Measurements from ENCODE around the gene DCAF6. TPM values are rescaled to one million over a fixed set of nuclear protein-coding genes. Genes with fewer than 3 reads are reported as not detected.
A peak's percentile ranks its signal among the peaks of the same experiment; 100 is the strongest.

The DCAF6 gene
- total and polyA plus RNA-seq, 3 donors from 2014 or later: 160 to 199 (median 173) TPM

DNA sequence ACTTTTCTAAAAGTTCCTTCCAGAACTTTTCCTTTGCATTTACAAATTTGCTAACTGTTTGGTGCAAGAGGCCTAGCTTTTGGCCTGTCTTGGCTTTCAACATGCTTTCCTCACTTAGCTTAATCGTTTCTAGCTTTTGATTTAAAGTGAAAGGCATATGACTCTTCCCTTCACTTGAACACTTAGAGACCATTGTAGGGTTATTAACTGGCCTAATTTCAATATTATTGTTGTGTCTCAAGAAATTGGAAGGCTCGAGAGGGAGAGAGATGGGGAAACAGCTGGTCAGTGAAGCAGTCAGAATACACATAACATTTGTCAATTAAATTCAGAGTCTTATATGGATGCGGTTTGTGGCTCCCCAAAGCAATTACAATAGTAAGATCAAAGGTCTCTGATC lies 63.4 kb downstream of the DCAF6 start:
- 69 to 70% methylated on average over 3 of the region's 3 CpGs for WGBS, 2 donors
- intact Hi-C loops (cut with DNase I; ENCODE audit: low total_unique reads): no loop called here
- no peak for DNase-seq
- no peaks in the 10 kb centered on the region for H3K4me1 ChIP-seq
- no peaks in the 10 kb centered on the region for H3K27me3 ChIP-seq
- no peak overlapping the region for H3K27ac ChIP-seq
- no peaks in the 10 kb centered on the region for H3K9me3 ChIP-seq
- H3K36me3 ChIP-seq (ENCODE audit: low read depth, missing control alignments): no peaks in the 10 kb centered on the region
- TF ChIP-seq, protein P1, sequence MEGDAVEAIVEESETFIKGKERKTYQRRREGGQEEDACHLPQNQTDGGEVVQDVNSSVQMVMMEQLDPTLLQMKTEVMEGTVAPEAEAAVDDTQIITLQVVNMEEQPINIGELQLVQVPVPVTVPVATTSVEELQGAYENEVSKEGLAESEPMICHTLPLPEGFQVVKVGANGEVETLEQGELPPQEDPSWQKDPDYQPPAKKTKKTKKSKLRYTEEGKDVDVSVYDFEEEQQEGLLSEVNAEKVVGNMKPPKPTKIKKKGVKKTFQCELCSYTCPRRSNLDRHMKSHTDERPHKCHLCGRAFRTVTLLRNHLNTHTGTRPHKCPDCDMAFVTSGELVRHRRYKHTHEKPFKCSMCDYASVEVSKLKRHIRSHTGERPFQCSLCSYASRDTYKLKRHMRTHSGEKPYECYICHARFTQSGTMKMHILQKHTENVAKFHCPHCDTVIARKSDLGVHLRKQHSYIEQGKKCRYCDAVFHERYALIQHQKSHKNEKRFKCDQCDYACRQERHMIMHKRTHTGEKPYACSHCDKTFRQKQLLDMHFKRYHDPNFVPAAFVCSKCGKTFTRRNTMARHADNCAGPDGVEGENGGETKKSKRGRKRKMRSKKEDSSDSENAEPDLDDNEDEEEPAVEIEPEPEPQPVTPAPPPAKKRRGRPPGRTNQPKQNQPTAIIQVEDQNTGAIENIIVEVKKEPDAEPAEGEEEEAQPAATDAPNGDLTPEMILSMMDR (IDR thresholded peaks at IDR 0.05): no peak
- TF ChIP-seq POLR2A (IDR thresholded peaks at IDR 0.05): no peak
- H3K4me3 ChIP-seq: no peak overlapping the region

DNA sequence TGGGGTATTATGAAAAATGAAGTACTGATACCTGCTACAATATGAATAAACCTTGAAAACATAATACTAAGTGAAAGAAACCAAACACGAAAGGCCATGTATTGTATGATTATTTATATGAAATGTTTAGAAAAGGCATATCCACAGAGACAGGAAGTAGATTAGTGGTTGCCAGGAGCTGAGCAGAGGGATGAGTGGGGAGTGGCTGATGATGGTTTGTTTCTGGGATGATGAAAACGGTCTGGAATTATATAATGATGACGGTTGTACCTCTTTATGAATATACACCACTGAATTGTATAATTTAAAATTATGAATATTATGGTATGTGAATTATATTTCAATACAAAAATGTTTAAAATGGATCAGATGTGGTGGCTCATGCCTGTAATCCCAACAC lies 64.2 kb downstream of the DCAF6 start:
- Histone ChIP-seq H3K9me3 (no peaks in the 10 kb centered on the region), H3K36me3 (ENCODE audit: low read depth, missing control alignments) (no peaks in the 10 kb centered on the region), H3K27me3 (no peaks in the 10 kb centered on the region), H3K4me1 (no peaks in the 10 kb centered on the region), H3K27ac (no peak overlapping the region), H3K4me3 (no peak overlapping the region)
- WGBS, 2 donors: 77 to 92% methylated on average over 3 of the region's 3 CpGs
- intact Hi-C loops (cut with DNase I; ENCODE audit: low total_unique reads): no loop called here
- no peak for TF ChIP-seq POLR2A (IDR thresholded peaks at IDR 0.05)
- TF ChIP-seq, protein P1 (IDR thresholded peaks at IDR 0.05): no peak
- no peak for DNase-seq

DNA sequence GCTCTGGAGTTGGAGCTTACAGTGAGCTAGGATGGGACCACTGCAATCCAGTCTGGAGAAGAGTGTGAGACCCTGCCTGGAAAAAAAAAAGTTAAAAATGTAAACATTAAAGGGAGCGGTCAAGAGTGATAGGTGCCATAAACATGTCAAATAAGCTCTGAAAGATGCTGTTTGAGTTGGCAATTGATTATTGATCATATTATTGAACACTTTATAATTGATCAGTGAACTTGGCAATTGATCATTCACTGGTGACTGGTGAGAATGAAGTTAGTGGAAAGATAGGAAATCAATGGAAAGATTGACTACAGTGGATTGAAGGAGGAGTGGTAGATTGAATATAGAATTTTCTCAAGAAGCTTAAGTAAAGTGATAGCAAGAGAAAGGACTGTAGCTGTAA lies 64.7 kb downstream of the DCAF6 start:
- no peaks in the 10 kb centered on the region for H3K27me3 ChIP-seq
- H3K36me3 ChIP-seq (ENCODE audit: low read depth, missing control alignments): no peaks in the 10 kb centered on the region
- DNase-seq: no peak
- H3K4me3 ChIP-seq: no peak overlapping the region
- H3K27ac ChIP-seq: no peak overlapping the region
- intact Hi-C loops (cut with DNase I; ENCODE audit: low total_unique reads): no loop called here
- no peaks in the 10 kb centered on the region for H3K9me3 ChIP-seq
- H3K4me1 ChIP-seq: no peaks in the 10 kb centered on the region
- TF ChIP-seq, protein P1 (IDR thresholded peaks at IDR 0.05): no peak
- TF ChIP-seq POLR2A (IDR thresholded peaks at IDR 0.05): no peak
- 95 to 97% methylated on average over 1 of the region's 1 CpG for WGBS, 2 donors

DNA sequence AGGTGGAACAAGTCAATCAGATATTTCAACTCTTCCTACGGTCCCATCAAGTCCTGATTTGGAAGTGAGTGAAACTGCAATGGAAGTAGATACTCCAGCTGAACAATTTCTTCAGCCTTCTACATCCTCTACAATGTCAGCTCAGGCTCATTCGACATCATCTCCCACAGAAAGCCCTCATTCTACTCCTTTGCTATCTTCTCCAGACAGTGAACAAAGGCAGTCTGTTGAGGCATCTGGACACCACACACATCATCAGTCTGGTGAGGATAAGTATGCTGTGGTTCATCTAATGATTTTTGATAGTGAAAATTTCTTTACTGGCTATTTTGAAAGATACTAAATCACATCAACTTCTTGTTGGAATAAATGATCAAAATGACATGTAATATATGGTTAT lies 68.0 kb downstream of the DCAF6 start:
- intact Hi-C loops (cut with DNase I; ENCODE audit: low total_unique reads): no loop called here
- Histone ChIP-seq H3K9me3 (no peaks in the 10 kb centered on the region), H3K4me1 (no peaks in the 10 kb centered on the region), H3K27ac (no peak overlapping the region), H3K36me3 (ENCODE audit: low read depth, missing control alignments) (no peaks in the 10 kb centered on the region), H3K27me3 (no peaks in the 10 kb centered on the region), H3K4me3 (no peak overlapping the region)
- peak; percentile 22 for DNase-seq
- 60 to 80% methylated on average over 2 of the region's 2 CpGs for WGBS, 2 donors
- TF ChIP-seq, protein P1 (IDR thresholded peaks at IDR 0.05): no peak
- TF ChIP-seq POLR2A (IDR thresholded peaks at IDR 0.05): no peak

DNA sequence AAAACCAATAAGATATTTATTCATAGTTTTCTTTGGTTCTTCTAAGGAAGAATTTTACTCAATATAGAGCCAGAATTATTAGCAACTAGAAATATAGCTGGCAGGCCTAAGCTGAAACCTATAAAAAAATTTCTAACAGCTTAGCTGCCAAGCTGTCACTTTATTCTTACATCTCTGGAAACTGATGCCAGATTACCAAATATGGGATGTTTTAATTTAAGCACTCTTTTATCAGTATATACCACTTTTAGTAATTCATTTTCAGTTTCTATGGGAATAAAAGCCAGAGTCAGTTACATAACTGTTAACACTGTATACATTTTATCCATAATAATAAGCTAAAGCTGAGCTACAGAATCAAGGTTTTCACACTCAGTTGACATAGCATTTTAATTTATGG lies 69.0 kb downstream of the DCAF6 start:
- TF ChIP-seq, protein P1 (IDR thresholded peaks at IDR 0.05): no peak
- no peak for TF ChIP-seq POLR2A (IDR thresholded peaks at IDR 0.05)
- Histone ChIP-seq H3K36me3 (ENCODE audit: low read depth, missing control alignments) (no peaks in the 10 kb centered on the region), H3K27me3 (no peaks in the 10 kb centered on the region), H3K4me1 (no peaks in the 10 kb centered on the region), H3K4me3 (no peak overlapping the region), H3K9me3 (no peaks in the 10 kb centered on the region), H3K27ac (no peak overlapping the region)
- DNase-seq: no peak
- intact Hi-C loops (cut with DNase I; ENCODE audit: low total_unique reads): no loop called here
